Esophagus mucosa (tissue), 1 donor: ENCODE measurements around the gene TTLL8. TPM values are rescaled to one million over a fixed set of nuclear protein-coding genes. Genes with fewer than 3 reads are reported as not detected.
A peak's percentile ranks its signal among the peaks of the same experiment; 100 is the strongest.

Experiments
- ATAC-seq: fragments of 200-7000 bp; cut with Tn5 transposase; one replicate; pipeline ENCODE4 v1.9.1; 2020
- total RNA-seq: library from RNA; stranded (reverse); gene quantifications from one replicate; pipeline ENCODE4 v1.2.4, GENCODE V29; 2023
- donor health status: DM: yes; HTN: yes; CAD: no.

TTLL8 gene
- total RNA-seq, 1 donor from 2014 or later = not detected

DNA sequence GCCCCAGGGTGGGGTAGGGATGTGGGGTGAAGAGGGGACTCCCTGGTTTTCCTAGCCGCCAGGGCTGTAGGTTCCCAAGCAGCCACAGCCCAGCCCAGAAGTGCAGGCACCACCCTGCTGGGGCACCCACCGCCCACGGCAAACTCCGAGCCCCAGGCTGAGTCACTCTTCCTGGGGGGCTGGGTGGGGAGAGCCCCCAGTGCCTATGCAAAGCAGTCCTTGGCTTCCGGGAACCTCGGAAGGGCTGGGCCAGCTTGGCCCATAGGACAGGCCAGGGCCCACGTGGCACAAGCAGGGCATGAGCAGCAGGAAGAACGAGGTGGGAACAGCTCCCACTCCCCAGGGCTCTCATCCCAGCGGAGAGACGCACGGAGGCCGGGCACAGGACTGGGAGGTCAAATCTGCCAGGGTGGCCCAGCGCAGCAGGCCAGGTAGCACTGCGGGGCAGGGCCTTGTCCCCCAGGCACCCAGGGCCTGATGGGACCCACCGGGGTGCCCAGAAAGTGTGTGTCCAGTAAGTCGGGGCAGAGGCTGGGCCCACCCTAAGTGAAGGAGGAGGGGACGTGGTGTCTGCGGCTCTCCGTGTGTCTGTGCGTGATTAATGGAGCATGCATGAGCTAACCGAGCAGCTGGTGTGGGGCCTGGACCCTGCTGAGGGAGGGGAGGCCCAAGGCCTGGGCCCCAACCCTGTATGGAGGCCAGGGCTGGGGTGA, 41.0 kb downstream of the TTLL8 start:
- ATAC-seq = peak; percentile 66

DNA sequence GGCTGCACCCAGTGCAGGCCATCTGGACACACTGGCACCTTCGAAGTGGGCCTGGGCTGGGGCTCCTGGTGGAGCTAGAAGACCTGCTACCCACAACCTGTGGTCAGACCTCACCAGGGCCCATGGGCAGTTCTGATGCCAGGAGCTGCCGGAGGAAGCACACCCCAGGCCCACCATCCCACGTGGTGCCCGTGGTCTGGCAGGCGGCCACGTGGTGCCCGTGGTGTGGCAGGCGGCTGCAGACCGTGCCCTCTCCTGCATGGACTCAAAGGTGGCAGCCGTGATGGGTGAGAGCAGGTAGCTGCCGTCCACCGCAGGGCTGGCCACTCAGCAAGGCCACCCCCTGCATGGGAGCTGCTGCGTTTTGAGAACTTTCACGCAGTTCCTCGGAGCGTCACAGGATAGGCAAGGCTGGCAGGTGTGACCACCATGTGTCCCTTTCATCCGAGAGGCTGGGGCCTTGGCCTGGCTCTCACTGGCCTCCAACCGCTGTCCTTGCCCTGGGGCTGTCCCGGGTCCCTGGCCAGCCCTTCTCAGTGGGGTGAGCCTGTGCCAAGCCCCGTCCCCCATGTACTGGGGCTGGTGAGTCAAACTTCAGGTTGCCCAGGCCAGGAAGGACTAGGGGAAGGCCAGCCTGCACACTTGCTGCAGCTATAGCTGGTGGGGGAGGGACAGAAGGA, 41.6 kb downstream of the TTLL8 start:
- no peak for ATAC-seq

DNA sequence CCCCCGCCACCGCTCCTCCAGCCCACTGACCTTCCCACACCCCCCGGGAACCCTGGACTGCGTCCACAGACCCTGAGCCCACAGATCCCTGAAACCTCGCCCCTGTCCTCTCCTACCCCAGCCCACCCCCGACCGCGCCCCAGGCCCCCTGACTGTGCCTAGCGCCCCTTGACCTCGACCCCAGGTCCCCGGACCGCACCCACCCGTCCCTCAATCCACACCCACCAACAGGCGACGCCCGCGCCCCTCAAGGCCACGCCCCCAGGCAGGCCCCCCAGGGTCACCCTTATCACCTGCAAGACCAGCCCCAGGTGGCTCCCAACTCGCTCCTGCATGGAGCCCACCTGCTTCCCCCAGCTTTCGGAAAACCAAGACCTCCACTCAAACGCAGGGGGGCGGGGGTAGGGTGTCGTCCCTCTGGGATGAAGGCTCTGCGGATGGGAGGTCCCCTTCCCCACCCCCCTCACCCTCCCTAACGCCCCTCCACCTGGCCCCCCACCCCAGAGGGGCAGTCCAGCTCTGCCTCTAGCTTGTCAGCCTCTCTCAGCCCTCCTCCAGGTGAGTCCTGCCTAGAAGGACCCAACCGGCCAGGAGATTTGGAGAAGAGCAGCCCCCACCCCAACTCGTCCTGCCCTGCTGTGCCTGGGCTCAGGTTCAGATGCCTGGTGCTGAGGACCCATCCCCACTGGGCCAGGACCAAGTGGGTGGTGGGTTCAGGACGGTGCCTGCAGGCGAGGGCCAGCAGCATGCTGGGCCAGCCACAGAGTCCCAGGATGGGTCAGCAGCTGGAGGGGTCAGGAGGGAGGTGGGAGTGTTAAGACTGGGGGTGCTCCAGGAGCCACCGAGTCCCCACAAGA, 42.4 kb downstream of the TTLL8 start:
- ATAC-seq = no peak

DNA sequence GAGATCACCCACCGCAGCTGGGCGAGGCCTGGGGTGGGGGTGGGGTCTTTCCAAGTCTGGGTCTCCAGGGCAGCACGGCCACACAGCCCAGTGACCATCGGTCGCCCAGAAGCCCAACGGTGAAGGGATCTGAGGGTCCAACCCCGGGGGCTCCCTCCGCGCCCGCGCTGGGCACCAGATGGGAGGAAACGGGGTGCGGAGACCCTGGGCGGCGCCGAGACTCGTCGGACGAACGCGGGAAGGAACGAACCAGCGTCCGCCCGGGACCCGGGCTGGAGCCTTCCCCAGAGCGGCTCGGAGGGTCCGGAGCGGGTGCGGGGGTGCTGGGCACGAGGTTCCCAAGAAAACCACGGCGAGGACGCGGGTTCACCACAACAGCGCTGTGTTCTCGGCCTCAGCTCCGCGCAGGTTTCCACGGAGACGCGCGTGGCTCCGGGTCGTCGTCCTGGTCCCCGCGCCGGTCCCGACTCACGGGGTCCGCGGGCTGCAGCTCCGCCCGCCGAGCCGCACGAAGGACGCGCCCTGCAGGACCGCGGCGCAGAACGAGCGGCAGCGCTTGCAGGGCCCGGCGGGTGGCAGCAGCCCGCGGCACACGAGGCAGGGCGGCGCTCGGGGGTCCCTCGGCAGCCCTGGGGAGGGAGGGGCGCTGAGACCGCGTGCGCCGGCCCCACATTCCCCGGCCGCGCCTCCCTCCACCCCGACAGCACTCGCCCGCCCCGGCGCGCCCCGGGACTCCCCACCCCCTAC, 43.3 kb downstream of the TTLL8 start:
- no peak for ATAC-seq

DNA sequence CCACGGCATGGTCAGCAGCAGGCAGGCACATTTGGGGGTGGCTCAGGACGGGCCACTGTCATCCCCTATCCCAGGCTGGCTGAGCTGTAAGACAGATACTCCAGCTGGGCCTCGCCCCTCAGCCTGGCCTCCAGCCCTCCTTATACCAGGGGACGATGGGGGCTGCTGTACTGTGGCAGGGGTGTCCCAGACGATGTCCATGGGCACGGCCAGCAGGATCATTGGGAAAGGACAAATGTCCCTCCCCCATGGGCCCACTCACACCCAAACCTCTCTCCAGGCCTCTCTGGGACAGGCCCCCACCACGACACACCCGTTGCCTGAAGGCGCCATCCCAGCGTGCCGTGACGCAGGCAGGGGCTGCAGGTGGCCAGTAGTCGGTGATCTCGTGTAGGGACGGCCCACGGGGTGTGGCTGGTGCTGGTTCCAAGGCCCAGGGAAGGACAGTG, 44.0 kb downstream of the TTLL8 start:
- no peak for ATAC-seq

DNA sequence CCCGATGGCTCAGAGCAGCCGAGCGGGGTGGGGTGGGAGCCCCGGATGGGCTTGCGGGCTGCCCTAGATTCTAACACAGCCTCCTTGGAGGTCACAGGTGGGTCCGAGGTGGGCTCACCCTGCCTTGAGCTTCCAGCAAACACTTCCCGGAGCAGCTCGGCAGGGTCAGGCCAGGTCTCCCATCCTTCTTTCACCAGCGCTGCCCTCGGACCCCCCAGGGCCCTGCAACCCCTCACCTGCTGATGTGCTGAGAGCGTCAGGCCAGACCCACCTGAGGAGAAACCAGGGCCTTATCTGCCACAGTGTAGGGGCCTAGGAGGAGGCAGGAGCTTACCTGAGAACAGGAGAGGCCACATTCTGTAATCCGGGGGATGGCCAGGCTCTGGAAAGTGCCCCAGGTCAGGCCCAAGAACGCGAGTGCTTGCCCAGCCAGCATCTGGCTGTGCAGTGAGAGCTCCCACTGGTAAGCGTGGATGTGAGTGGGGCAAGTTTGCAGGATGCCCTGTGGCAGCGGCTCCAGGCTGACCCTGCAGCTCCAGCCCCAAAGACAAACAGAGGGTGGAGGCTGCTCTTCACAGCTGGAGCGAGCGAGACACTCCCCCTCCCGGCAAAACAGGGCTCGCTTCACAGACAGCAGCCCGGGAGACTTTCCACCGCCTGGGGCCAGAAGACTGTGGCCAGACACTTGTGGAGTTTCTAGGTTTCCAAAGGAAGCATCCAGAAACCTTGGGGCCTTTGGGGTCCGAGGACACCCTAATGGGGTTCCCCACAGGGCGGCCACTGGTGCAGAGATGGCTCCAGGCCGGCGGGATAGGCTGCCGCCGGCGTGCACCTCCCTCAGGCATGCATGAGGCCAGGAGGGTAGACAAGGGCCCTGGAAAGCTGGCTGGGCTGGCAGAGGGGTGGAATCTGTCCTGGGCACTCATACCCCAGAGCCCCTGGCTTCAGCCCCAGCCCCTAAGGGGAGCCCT, 45.6 kb downstream of the TTLL8 start, which contains the start of gene IL17REL:
Gene IL17REL (minus strand): TSS at position 555 of the 971 bp plus-strand sequence. CDS start 119 bp downstream, at position 436.
- no peak for ATAC-seq

DNA sequence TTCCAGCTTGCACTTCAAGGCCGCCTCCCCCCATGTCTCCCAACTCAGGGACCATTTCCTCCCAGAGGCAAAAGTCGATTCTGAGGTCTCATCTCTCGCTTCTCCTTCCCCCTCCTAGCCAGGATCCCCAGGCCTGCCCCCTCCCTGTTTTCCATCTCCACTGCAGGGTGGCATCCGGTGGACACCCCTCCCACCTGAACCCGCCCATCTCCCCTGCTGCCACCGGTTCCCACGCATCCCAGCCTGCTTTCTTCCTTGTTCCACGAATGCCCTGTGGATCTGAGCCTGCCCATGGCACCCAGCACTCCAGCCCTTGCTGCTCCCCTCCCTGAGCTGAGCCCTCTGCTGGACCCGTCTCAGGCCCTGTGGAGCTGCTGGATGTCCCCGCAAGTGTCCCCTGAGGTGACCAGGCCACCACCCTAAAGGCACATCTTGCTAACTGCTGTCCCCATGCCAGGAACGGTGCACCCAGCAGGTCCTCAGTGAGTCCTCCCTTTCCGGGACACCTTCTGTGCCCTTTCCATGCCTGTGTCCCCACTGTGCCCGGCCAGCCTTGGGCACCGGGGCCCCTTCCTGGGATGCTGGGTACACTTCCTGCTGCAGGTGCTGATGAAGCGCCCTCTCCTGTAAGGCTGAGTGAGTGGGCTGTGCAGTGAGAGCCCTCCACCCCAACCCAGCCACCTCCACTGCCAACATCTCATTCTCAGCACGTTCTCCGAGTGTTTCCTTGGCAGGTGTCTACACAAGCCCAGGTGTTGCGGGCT, 46.5 kb downstream of the TTLL8 start:
- ATAC-seq = no peak

DNA sequence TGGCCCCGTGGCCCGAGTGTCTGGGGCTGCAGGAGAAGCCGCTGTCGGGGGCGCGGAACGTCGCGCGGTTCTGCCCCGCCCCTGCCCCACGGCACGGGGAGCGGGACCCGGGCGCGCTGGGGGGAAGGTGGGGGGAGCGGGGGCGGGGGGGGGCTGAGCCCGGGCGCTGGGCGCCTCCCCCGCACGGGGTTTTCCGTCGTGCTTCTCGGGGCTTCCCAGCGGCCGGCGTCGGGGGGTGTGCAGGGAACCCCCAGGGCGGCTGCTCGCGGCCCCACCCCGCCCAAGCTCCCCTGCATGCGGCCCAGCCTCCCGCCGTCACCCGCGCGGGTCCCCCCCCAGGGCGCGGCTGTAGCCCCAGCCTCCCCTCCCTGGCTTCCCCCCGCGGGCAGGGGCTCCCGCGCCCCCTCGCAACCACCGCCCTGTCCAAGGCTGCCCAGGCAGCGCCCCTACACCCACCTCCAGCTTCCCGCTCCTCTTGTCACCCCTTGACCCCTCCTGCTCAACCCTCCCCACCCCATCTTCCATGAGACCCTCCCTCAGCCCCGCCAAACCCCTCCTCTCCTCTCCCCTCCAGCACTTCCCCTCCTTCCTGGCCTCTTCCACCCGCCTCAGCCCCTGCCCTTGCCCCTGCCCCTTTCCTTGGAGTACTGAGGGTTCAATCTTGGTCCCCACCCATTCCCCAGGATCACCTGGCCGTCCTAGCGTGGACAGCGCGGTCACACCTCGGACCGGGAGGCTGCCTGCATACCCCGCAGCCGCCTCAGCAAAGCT, 47.2 kb downstream of the TTLL8 start:
- ATAC-seq = no peak

- peak; percentile 37 for ATAC-seq
Observed at GRCh38 chr22:50009765-50010675, 48.1 kb downstream of the TTLL8 start.

DNA sequence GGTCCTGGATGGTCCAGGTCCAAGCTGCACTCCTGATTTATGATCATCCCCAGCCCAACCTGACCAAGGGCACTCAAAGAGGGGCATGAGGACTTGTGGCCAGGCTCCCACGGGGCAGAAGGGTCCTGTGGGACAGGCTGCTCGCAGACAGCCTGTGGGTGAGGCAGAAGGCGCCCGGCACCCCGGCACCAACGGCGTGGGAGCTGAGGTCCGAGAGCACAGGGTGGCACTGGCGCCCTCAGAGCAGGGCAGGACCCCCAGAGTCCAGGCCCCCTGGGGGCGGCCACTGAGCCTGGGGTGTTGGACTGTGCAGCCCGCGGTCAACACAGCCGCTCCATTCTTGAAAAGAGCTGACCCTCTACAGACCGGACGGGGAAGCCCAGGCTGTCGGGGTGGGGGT, 48.8 kb downstream of the TTLL8 start:
- no peak for ATAC-seq

- ATAC-seq = no peak
Observed at GRCh38 chr22:50008151-50009040, 49.7 kb downstream of the TTLL8 start.

- no peak for ATAC-seq
Observed at GRCh38 chr22:50007057-50007511, 51.0 kb downstream of the TTLL8 start.

- no peak for ATAC-seq
Observed at GRCh38 chr22:50004918-50005317, 53.2 kb downstream of the TTLL8 start.

GRCh38 chr22:50002791-50003190, 55.3 kb downstream of the TTLL8 start:
- ATAC-seq = no peak

DNA sequence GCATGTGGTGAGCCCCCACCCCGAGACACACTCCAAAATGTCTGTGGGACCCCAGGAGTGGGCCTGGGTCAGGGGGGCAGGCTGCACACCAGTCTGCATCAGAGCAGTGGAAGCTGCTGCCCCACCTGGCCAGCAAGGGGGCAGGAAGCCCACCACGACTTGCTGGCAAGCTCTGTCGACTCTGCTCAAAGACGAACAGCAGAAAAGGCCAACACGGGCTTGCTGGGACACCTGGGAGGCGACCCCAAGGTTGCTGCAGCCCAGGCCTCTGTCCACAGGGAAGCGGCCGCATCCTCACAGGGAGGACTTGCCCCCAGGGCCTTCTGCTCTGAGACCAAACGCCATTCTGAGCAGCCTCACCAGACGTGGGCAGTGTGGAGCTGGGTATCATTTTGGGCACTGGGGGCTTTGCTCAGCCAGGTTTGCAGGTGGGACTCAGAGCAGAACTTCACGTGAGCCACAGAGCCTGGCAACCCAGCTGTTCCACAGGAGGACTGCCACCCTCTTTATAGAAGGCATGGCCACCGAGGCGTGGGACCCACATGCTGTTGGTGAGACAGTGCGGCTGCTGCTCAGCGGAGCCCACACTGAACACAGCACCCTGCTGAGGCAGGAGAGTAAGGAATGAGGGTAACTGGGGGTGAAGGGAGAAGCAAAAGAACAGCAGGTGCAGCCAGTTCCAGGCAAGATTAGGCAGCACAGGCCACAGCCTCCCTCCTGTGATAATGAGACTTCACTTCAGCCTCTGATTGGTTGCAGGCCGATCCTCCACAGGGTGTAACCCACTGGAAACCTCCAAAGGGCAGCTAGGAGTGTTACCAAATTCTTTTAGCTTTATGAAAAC, 56.5 kb downstream of the TTLL8 start:
- no peak for ATAC-seq
